Glutamatergic neuron (in vitro differentiated cells): ENCODE measurements around the gene PDE12. TPM values are rescaled to one million over a fixed set of nuclear protein-coding genes. Genes with fewer than 3 reads are reported as not detected.
A peak's percentile ranks its signal among the peaks of the same experiment; 100 is the strongest.

Experiments
- DNase-seq: peaks from one replicate; pipeline ENCODE4 v3.0.0; 2022
- H3K27ac Mint-ChIP-seq: one replicate; pipeline ENCODE4 v1.8.0; 2020; ENCODE audit warnings: mild to moderate bottlenecking, mixed read lengths, inconsistent platforms; ENCODE audit not compliant: unreplicated experiment
- H3K27me3 Mint-ChIP-seq: one replicate; pipeline ENCODE4 v1.8.0; 2020; ENCODE audit warnings: mild to moderate bottlenecking, moderate library complexity, mixed read lengths, inconsistent platforms; ENCODE audit not compliant: unreplicated experiment
- H3K36me3 Mint-ChIP-seq: one replicate; pipeline ENCODE4 v1.8.0; 2020; ENCODE audit warnings: mild to moderate bottlenecking, mixed read lengths, inconsistent platforms; ENCODE audit not compliant: unreplicated experiment
- H3K4me1 Mint-ChIP-seq: one replicate; pipeline ENCODE4 v1.8.0; 2020; ENCODE audit warnings: mild to moderate bottlenecking, low read depth, mixed read lengths, inconsistent platforms; ENCODE audit not compliant: unreplicated experiment
- H3K4me3 Mint-ChIP-seq: one replicate; pipeline ENCODE4 v1.8.0; 2020; ENCODE audit warnings: mild to moderate bottlenecking, mixed read lengths, inconsistent platforms; ENCODE audit not compliant: unreplicated experiment
- H3K9me3 Mint-ChIP-seq: one replicate; pipeline ENCODE4 v1.8.0; 2020; ENCODE audit warnings: mild to moderate bottlenecking, moderate library complexity, mixed read lengths, inconsistent platforms; ENCODE audit not compliant: unreplicated experiment
- long read RNA-seq: library from polyadenylated mRNA; unstranded; transcript quantifications from one replicate; pipeline ENCODE4 v2.0.0, GENCODE V29; 2020; ENCODE audit not compliant: unreplicated experiment
- total RNA-seq: library from RNA; stranded (reverse); fragmentation: NEBNext Ultra II Directional; extraction: Animal tissue kit (Norgen Biotek cat#: 25700); gene quantifications from one replicate; pipeline ENCODE4 v1.2.1, GENCODE V29; 2021; ENCODE audit not compliant: unreplicated experiment
- TF ChIP-seq, protein P1 (sequence below): fragments of 200-600 bp; sonication (generic); IDR thresholded peaks from one replicate; pipeline ENCODE4 v1.5.0; 2021; ENCODE audit not compliant: partially characterized antibody, unreplicated experiment

PDE12 gene, protein sequence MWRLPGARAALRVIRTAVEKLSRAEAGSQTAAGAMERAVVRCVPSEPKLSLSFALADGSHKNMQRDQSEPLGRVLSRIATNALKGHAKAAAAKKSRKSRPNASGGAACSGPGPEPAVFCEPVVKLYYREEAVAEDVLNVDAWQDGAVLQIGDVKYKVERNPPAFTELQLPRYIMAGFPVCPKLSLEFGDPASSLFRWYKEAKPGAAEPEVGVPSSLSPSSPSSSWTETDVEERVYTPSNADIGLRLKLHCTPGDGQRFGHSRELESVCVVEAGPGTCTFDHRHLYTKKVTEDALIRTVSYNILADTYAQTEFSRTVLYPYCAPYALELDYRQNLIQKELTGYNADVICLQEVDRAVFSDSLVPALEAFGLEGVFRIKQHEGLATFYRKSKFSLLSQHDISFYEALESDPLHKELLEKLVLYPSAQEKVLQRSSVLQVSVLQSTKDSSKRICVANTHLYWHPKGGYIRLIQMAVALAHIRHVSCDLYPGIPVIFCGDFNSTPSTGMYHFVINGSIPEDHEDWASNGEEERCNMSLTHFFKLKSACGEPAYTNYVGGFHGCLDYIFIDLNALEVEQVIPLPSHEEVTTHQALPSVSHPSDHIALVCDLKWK
- 17.1 TPM for total RNA-seq
- long read RNA-seq, full-length matches to known transcripts: 6 of 6 reads
- long read RNA-seq, partial matches to known transcripts: 0 of 6 reads
- long read RNA-seq, other reads (novel, unspliced or antisense): 0 of 6 reads

- H3K4me3 Mint-ChIP-seq: peak within 1 kb of the TSS; percentile 92
- H3K36me3 Mint-ChIP-seq: no peaks in the 10 kb centered on the region
- DNase-seq: peak; percentile 84
- peak within 1 kb of the TSS; percentile 99 for H3K27ac Mint-ChIP-seq
- TF ChIP-seq, protein P1, sequence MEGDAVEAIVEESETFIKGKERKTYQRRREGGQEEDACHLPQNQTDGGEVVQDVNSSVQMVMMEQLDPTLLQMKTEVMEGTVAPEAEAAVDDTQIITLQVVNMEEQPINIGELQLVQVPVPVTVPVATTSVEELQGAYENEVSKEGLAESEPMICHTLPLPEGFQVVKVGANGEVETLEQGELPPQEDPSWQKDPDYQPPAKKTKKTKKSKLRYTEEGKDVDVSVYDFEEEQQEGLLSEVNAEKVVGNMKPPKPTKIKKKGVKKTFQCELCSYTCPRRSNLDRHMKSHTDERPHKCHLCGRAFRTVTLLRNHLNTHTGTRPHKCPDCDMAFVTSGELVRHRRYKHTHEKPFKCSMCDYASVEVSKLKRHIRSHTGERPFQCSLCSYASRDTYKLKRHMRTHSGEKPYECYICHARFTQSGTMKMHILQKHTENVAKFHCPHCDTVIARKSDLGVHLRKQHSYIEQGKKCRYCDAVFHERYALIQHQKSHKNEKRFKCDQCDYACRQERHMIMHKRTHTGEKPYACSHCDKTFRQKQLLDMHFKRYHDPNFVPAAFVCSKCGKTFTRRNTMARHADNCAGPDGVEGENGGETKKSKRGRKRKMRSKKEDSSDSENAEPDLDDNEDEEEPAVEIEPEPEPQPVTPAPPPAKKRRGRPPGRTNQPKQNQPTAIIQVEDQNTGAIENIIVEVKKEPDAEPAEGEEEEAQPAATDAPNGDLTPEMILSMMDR: no peak
- H3K9me3 Mint-ChIP-seq: peaks cover 12% of the 10 kb centered on the region
- H3K27me3 Mint-ChIP-seq: no peaks in the 10 kb centered on the region
- H3K4me1 Mint-ChIP-seq: peaks cover 8% of the 10 kb centered on the region
Observed at GRCh38 chr3:57555738-57556458, at the start of gene PDE12. TSS of gene PDE12 (plus strand) at chr3:57556274. CDS start at chr3:57556380, 106 bp downstream.

GRCh38 chr3:57512166-57512565 lies 43.9 kb upstream of the PDE12 start:
- H3K4me1 Mint-ChIP-seq: no peaks in the 10 kb centered on the region
- H3K27ac Mint-ChIP-seq: no peak overlapping the region
- no peak for DNase-seq
- H3K27me3 Mint-ChIP-seq: peaks cover 2% of the 10 kb centered on the region
- TF ChIP-seq, protein P1: no peak
- H3K4me3 Mint-ChIP-seq: no peak overlapping the region
- H3K36me3 Mint-ChIP-seq: no peaks in the 10 kb centered on the region
- no peaks in the 10 kb centered on the region for H3K9me3 Mint-ChIP-seq

DNA sequence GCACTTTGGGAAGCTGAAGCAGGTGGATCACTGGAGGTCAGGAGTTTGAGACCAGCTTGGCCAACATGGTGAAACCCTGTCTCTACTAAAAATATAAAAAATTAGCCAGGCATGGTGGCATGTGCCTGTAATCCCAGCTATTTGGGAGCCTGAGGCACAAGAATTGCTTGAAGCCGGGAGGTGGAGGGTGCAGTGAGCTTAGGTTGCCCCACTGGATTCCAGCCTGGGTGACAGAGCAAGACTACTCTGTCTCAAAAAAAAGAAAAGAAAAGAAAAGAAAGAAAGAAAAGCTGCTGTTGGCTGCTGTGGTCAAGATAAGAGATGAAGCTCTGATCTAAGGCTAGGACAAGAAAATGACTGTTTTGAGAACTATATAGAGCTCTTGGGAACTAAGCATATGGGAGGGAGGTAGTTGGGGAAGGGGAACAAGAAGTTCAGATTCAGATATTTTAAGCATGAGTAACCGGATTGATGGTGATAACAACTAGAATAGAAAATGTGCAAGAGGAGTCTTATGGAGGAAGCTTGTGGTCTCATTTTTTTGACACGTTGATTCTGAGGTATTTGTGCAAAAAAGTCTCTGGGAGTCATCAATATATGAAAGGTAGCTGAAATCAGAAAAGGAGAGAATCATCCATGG lies 37.7 kb upstream of the PDE12 start:
- TF ChIP-seq, protein P1: no peak
- H3K36me3 Mint-ChIP-seq: no peaks in the 10 kb centered on the region
- H3K4me1 Mint-ChIP-seq: no peaks in the 10 kb centered on the region
- H3K4me3 Mint-ChIP-seq: no peak overlapping the region
- no peaks in the 10 kb centered on the region for H3K9me3 Mint-ChIP-seq
- no peak overlapping the region for H3K27ac Mint-ChIP-seq
- H3K27me3 Mint-ChIP-seq: peaks cover 4% of the 10 kb centered on the region
- no peak for DNase-seq

GRCh38 chr3:57530071-57530608 lies 25.9 kb upstream of the PDE12 start:
- Mint-ChIP-seq H3K36me3 (no peaks in the 10 kb centered on the region), H3K4me3 (no peak overlapping the region), H3K9me3 (no peaks in the 10 kb centered on the region), H3K27ac (no peak overlapping the region), H3K4me1 (peaks cover 2% of the 10 kb centered on the region), H3K27me3 (no peaks in the 10 kb centered on the region)
- DNase-seq: no peak
- TF ChIP-seq, protein P1: no peak
